ENCODE results near the gene TENT4A.

TENT4A gene

GRCh38 chr5:6763191-6763590 is 50.0 kb downstream of the TENT4A start:
- no peak overlapping the region for H2BK12ac ChIP-seq (ENCODE audit: low read length)
- no peak overlapping the region for H3K9ac ChIP-seq (ENCODE audit: low read length)
- no peak overlapping the region for H3K18ac ChIP-seq (ENCODE audit: low read length)
- no peaks in the 10 kb centered on the region for H3K79me2 ChIP-seq (ENCODE audit: control insufficient read depth, insufficient read depth, low read length, poor library complexity)
- no peaks in the 10 kb centered on the region for H3K9me3 ChIP-seq (ENCODE audit: insufficient read depth, low read depth, low read length)
- no peak overlapping the region for H3K4ac ChIP-seq (ENCODE audit: low read depth, low read length)
- no peak overlapping the region for H3K4me2 ChIP-seq (ENCODE audit: low read length)
- H4K12ac ChIP-seq (ENCODE audit: low read depth, low read length): no peak overlapping the region
- H3K36me3 ChIP-seq (ENCODE audit: control insufficient read depth in 1 of 2, insufficient read depth in 2 of 2, low read length in 2 of 2): peaks cover 3 to 7% of the 10 kb centered on the region in 2 experiments
- no peak overlapping the region for H2AFZ ChIP-seq (ENCODE audit: insufficient read depth, low read length, poor library complexity)
- no peak overlapping the region for H4K91ac ChIP-seq (ENCODE audit: low read depth, low read length)
- no peak overlapping the region for H3K4me3 ChIP-seq (ENCODE audit: low read depth, low read length)
- no peak overlapping the region for H4K8ac ChIP-seq (ENCODE audit: low read depth, low read length)
- H3K27me3 ChIP-seq (ENCODE audit: insufficient read depth, low read length): no peaks in the 10 kb centered on the region
- peaks cover 19 to 29% of the 10 kb centered on the region in 2 experiments for H3K4me1 ChIP-seq (ENCODE audit: control insufficient read depth in 1 of 2, insufficient read depth in 2 of 2, low read length in 2 of 2)
- no peak for DNase-seq
- no peak overlapping the region for H3K23ac ChIP-seq (ENCODE audit: low read length)
- no peak overlapping the region for H3K14ac ChIP-seq (ENCODE audit: low read length)
- H2BK5ac ChIP-seq (ENCODE audit: low read depth, low read length, poor library complexity): no peak overlapping the region
- no peak overlapping the region for H3K27ac ChIP-seq (ENCODE audit: low read depth, low read length)
- H2AK5ac ChIP-seq (ENCODE audit: low read length): no peak overlapping the region
- H3K79me1 ChIP-seq (ENCODE audit: low read length): no peaks in the 10 kb centered on the region
- no CpG with 5 or more reads among the region's 12 CpGs for WGBS (ENCODE audit: extremely low coverage, insufficient coverage, insufficient read length)
- no peak overlapping the region for H2BK120ac ChIP-seq (ENCODE audit: insufficient read depth, low read length, poor library complexity)

GRCh38 chr5:6765612-6766525 is 52.6 kb downstream of the TENT4A start:
- Histone ChIP-seq H2AFZ (ENCODE audit: insufficient read depth, low read length, poor library complexity) (peak overlapping the region; percentile 56), H4K12ac (ENCODE audit: low read depth, low read length) (peak overlapping the region; percentile 73), H3K4ac (ENCODE audit: low read depth, low read length) (no peak overlapping the region), H3K9me3 (ENCODE audit: insufficient read depth, low read depth, low read length) (peaks cover 2% of the 10 kb centered on the region), H3K36me3 (ENCODE audit: control insufficient read depth in 1 of 2, insufficient read depth in 2 of 2, low read length in 2 of 2) (peaks cover 0 to 2% of the 10 kb centered on the region in 2 experiments), H3K27me3 (ENCODE audit: insufficient read depth, low read length) (no peaks in the 10 kb centered on the region), H3K27ac (ENCODE audit: low read depth, low read length) (no peak overlapping the region), H2BK120ac (ENCODE audit: insufficient read depth, low read length, poor library complexity) (no peak overlapping the region), H2AK5ac (ENCODE audit: low read length) (no peak overlapping the region), H3K9ac (ENCODE audit: low read length) (no peak overlapping the region), H3K4me2 (ENCODE audit: low read length) (no peak overlapping the region), H3K14ac (ENCODE audit: low read length) (no peak overlapping the region), H3K79me2 (ENCODE audit: control insufficient read depth, insufficient read depth, low read length, poor library complexity) (no peaks in the 10 kb centered on the region), H3K79me1 (ENCODE audit: low read length) (no peaks in the 10 kb centered on the region), H3K4me1 (ENCODE audit: control insufficient read depth in 1 of 2, insufficient read depth in 2 of 2, low read length in 2 of 2) (peaks cover 10% of the 10 kb centered on the region in 2 experiments), H2BK5ac (ENCODE audit: low read depth, low read length, poor library complexity) (no peak overlapping the region), H3K23ac (ENCODE audit: low read length) (no peak overlapping the region), H3K18ac (ENCODE audit: low read length) (no peak overlapping the region), H3K4me3 (ENCODE audit: low read depth, low read length) (no peak overlapping the region), H4K91ac (ENCODE audit: low read depth, low read length) (no peak overlapping the region), H2BK12ac (ENCODE audit: low read length) (no peak overlapping the region), H4K8ac (ENCODE audit: low read depth, low read length) (peak overlapping the region; percentile 74)
- DNase-seq: peak; percentile 91 to 97
- no CpG with 5 or more reads among the region's 22 CpGs for whole genome bisulfite sequencing (ENCODE audit: extremely low coverage, insufficient coverage, insufficient read length)

GRCh38 chr5:6766604-6767093 is 53.4 kb downstream of the TENT4A start:
- WGBS (ENCODE audit: extremely low coverage, insufficient coverage, insufficient read length): no CpG with 5 or more reads among the region's 12 CpGs
- Histone ChIP-seq H3K9me3 (ENCODE audit: insufficient read depth, low read depth, low read length) (peaks cover 2% of the 10 kb centered on the region), H3K9ac (ENCODE audit: low read length) (no peak overlapping the region), H2AFZ (ENCODE audit: insufficient read depth, low read length, poor library complexity) (no peak overlapping the region), H3K23ac (ENCODE audit: low read length) (no peak overlapping the region), H3K4me1 (ENCODE audit: control insufficient read depth in 1 of 2, insufficient read depth in 2 of 2, low read length in 2 of 2) (peaks cover 10% of the 10 kb centered on the region in 2 experiments), H4K91ac (ENCODE audit: low read depth, low read length) (no peak overlapping the region), H3K27me3 (ENCODE audit: insufficient read depth, low read length) (no peaks in the 10 kb centered on the region), H2BK12ac (ENCODE audit: low read length) (no peak overlapping the region), H3K79me1 (ENCODE audit: low read length) (no peaks in the 10 kb centered on the region), H3K4me3 (ENCODE audit: low read depth, low read length) (no peak overlapping the region), H3K79me2 (ENCODE audit: control insufficient read depth, insufficient read depth, low read length, poor library complexity) (no peaks in the 10 kb centered on the region), H3K4ac (ENCODE audit: low read depth, low read length) (no peak overlapping the region), H3K27ac (ENCODE audit: low read depth, low read length) (no peak overlapping the region), H3K18ac (ENCODE audit: low read length) (no peak overlapping the region), H4K8ac (ENCODE audit: low read depth, low read length) (no peak overlapping the region), H3K36me3 (ENCODE audit: control insufficient read depth in 1 of 2, insufficient read depth in 2 of 2, low read length in 2 of 2) (peaks cover 0 to 2% of the 10 kb centered on the region in 2 experiments), H2AK5ac (ENCODE audit: low read length) (no peak overlapping the region), H2BK120ac (ENCODE audit: insufficient read depth, low read length, poor library complexity) (no peak overlapping the region), H3K4me2 (ENCODE audit: low read length) (no peak overlapping the region), H2BK5ac (ENCODE audit: low read depth, low read length, poor library complexity) (no peak overlapping the region), H4K12ac (ENCODE audit: low read depth, low read length) (no peak overlapping the region), H3K14ac (ENCODE audit: low read length) (no peak overlapping the region)
- peak; percentile 99 to 100 for DNase-seq

- Histone ChIP-seq H3K4me2 (ENCODE audit: low read length) (no peak overlapping the region), H3K23ac (ENCODE audit: low read length) (no peak overlapping the region), H3K9me3 (ENCODE audit: insufficient read depth, low read depth, low read length) (peaks cover 2% of the 10 kb centered on the region), H3K27ac (ENCODE audit: low read depth, low read length) (no peak overlapping the region), H4K8ac (ENCODE audit: low read depth, low read length) (no peak overlapping the region), H3K9ac (ENCODE audit: low read length) (no peak overlapping the region), H3K14ac (ENCODE audit: low read length) (no peak overlapping the region), H2AK5ac (ENCODE audit: low read length) (no peak overlapping the region), H3K4me3 (ENCODE audit: low read depth, low read length) (no peak overlapping the region), H3K18ac (ENCODE audit: low read length) (no peak overlapping the region), H3K36me3 (ENCODE audit: control insufficient read depth in 1 of 2, insufficient read depth in 2 of 2, low read length in 2 of 2) (peaks cover 0 to 2% of the 10 kb centered on the region in 2 experiments), H3K4ac (ENCODE audit: low read depth, low read length) (no peak overlapping the region), H2BK120ac (ENCODE audit: insufficient read depth, low read length, poor library complexity) (no peak overlapping the region), H3K4me1 (ENCODE audit: control insufficient read depth in 1 of 2, insufficient read depth in 2 of 2, low read length in 2 of 2) (peaks cover 5% of the 10 kb centered on the region in 2 experiments), H2BK12ac (ENCODE audit: low read length) (no peak overlapping the region), H2AFZ (ENCODE audit: insufficient read depth, low read length, poor library complexity) (no peak overlapping the region), H3K27me3 (ENCODE audit: insufficient read depth, low read length) (no peaks in the 10 kb centered on the region), H3K79me1 (ENCODE audit: low read length) (no peaks in the 10 kb centered on the region), H3K79me2 (ENCODE audit: control insufficient read depth, insufficient read depth, low read length, poor library complexity) (no peaks in the 10 kb centered on the region), H4K91ac (ENCODE audit: low read depth, low read length) (no peak overlapping the region), H4K12ac (ENCODE audit: low read depth, low read length) (no peak overlapping the region), H2BK5ac (ENCODE audit: low read depth, low read length, poor library complexity) (no peak overlapping the region)
- peak in 1 of 2 donors; percentile 28 for DNase-seq
- no CpG with 5 or more reads among the region's 11 CpGs for WGBS (ENCODE audit: extremely low coverage, insufficient coverage, insufficient read length)
These were observed 54.3 kb downstream of the TENT4A start for GRCh38 chr5:6767481-6768063.
